DMS 273 (cell line): ENCODE measurements around the gene ADGRL2.

Experiments used
- DNase-seq: peaks from one replicate; lab custom pipeline; 2025; ENCODE audit not compliant: unreplicated experiment; lab: John Stamatoyannopoulos, UW

Gene ADGRL2

GRCh38 chr1:81800695-81801650, at the start of gene ADGRL2:
ADGRL2 (plus strand) TSS chr1:81800934; CDS start chr1:81836985, 36,051 bp downstream.
- peak; percentile 85 for DNase-seq

GRCh38 chr1:81752840-81753239, 47.9 kb upstream of the ADGRL2 start:
- DNase-seq, result no peak

- DNase-seq, result no peak
These were observed 46.3 kb upstream of the ADGRL2 start for GRCh38 chr1:81754424-81754823.

- no peak for DNase-seq
These were observed 43.9 kb upstream of the ADGRL2 start for GRCh38 chr1:81756872-81757271.

DNA sequence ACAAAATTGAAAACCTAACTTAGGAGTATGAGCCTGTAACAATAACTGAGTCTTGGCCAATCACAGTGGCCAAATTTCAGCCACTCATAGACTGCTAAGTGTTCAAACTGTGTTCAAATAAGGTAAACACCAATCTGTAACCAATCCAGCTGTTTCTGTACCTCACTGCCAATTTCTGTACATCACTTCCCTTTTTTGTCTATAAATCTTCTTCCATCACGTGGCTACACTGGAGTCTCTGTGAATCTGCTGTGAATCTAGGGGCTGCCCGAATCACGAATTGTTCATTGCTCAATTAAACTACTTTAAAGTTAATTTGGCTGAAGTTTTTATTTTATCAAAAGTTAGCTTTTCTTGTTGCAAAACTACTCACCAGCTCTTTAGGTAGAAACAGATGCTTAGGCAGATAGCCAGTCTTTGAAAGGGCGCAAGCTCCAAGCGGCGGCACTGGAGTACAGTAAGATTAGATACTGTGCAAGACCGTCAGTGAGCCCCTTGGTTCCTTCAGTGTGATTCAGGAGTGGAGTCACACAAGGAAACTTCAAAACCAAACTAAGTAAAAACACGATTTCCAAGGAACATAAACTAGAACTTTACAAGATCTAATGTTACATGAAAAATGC, 43.2 kb upstream of the ADGRL2 start:
- DNase-seq, result no peak

DNA sequence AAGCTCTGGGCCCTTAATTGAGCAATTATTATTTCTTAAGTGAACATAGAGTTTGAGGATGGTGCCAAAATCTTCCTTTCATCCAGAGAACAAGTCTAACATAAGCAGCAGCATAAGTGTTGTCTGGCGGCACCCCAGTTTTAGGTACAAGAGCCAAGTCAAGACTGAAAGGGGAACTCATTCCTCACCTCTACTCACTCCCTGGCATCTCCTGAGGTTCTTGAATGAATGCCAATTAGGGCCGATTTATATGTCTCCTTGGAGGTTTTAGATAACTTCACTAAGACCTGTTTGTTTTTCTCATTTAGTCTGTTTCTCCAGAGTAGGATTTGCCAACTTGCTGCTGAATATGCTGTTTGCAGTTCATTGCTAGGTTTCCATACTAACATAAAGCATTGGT, 42.6 kb upstream of the ADGRL2 start:
- no peak for DNase-seq

DNA sequence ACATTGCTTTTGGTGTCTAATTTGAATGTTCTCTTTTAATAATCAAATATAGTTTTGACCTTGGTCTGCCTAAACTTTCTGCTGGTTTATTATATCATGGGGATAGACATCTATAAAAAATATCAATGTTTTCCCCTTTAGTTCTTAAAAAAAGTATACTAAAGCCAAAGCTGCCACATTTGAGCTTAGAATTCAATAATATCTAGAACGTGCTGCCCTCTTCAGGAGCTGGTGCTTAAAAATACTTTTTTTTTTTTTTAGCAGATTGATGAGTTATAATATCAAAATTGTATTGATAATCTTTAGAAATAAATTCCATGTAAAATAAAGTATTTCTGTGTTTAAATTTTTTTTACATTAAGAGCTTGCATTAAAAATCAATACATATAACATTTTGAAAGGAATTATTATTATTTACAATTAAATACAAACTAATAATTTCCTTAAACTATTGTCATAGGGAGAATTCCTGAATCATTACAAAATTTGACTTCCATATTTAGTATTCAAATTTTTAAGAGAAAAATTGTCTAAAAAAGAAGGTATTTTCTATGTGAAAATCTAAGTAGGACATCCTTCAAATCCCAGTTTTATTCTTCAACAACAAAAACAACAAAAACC, 40.1 kb upstream of the ADGRL2 start:
- DNase-seq, result peak; percentile 6

DNA sequence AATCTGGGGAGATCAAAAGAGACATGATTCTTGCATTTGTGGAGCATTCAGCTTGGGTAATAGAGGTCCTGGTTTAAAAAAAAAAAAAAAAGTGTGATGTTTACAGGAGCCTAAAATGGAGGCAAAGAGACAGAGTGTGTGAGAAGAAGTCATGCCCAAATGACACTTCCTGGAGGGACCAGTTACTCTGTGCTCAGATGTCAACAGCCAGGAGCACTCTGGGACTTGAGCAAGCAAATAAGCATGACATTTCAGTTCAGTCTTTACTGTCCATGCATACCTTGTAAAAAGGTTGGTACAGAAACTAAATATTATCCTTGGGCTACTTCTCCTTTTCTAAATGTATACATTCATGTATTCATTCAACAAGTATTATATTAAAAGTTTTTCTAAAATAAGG, 25.2 kb upstream of the ADGRL2 start:
- DNase-seq, result no peak

- DNase-seq, result no peak
These were observed 19.9 kb upstream of the ADGRL2 start for GRCh38 chr1:81780705-81781454.

GRCh38 chr1:81781749-81782148, 19.0 kb upstream of the ADGRL2 start:
- no peak for DNase-seq

GRCh38 chr1:81792184-81792583, 8.6 kb upstream of the ADGRL2 start:
- DNase-seq, result no peak

DNA sequence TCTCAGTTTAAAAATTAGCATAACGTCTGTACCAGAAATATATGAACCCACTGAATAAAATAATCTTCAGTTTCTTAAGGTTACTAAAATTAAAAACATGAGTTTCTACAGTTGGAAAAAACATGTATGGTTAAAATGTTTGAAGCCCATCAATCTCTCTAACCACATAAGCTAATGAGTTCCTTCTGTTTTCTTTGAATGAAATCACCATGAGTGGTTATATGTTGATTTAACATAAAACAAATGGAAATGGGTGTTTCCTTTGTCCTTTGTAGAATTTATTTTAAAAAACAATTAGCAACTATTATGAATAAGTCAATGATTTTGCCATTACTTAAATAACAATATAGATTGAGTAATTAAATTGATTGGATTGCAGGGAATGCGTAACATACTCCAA, 3.0 kb upstream of the ADGRL2 start:
- DNase-seq, result no peak

GRCh38 chr1:81799939-81800694, 617 bp upstream of the ADGRL2 start:
- peak; percentile 64 for DNase-seq

DNA sequence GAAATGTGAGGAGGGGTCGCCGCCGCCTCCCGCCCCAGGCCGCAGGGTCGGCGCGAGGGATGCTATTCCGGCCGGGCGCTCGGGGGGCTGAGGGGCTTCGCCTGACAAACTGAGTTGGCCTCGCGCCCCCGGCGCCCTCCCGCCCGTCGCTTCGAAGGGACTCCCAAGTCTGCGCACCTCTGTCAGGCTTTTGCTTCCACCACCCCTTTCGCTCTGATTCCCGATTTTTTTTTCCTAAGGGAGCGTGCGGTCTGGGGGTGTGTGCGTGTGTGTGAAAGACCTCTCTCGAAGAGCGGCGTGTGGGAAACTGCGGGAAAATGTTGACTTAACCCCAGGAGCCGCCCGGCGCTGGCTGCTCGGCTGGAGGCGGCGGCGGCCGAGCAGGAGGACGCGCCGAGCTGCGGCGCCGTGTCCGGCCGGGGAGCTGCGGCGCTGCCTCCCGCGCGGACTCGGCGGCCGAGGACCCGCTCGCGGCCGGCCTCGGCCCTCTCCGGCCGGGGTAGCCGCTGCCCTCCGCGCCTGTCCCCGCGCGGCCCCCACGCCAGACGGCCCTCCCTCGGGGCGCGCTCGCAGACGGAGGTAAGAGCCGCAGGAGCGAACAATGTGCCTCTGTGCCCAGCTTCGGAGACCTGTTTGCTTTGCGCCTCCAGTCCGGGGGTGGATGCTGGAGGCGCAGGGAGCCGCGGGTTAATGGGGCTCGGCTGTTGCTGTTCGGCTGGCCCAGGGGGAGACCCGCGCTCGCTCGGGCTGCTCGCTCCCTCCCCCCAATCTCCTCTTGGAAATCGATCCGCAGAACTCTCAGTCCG, 1.1 kb downstream of the ADGRL2 start:
- DNase-seq, result peak; percentile 67

DNA sequence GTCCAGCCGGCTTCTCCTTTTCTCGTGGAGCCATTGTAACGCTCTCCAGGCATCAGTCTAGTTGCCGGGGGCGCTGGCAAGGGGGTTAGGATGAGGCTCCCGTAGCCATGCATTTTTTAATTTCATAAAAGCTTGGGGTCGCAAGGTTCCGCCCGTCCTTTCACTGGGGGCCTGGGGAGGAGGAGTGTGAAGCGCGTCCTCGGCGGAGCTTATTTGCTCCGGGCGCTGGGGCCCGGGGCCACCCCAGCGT, 1.6 kb downstream of the ADGRL2 start:
- DNase-seq, result no peak

- DNase-seq, result peak; percentile 65
These were observed 2.1 kb downstream of the ADGRL2 start for GRCh38 chr1:81802707-81803430.

GRCh38 chr1:81803431-81804110, 2.8 kb downstream of the ADGRL2 start:
- DNase-seq, result peak; percentile 33

DNA sequence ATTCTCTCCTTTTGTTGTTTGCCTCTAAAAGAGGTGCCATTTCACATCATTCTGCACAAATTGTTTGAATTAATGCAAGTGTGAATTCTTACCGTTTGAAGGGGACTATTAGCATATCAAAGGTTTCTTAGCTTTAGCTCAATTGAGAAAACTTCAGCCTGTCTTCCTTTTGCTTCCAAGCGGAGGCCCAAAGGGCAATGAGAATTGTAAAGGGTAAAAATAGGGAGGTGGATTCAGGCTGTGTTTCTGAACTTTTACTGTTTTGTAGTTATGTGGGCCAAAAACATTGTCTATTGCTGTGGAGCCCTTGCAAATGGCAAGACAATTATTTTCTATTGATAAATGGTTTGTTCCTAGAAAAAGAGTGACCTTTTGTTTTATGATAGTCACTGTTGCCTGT, 3.6 kb downstream of the ADGRL2 start:
- DNase-seq, result no peak
